ENCODE measurements around the gene PAK2.

The PAK2 gene

DNA sequence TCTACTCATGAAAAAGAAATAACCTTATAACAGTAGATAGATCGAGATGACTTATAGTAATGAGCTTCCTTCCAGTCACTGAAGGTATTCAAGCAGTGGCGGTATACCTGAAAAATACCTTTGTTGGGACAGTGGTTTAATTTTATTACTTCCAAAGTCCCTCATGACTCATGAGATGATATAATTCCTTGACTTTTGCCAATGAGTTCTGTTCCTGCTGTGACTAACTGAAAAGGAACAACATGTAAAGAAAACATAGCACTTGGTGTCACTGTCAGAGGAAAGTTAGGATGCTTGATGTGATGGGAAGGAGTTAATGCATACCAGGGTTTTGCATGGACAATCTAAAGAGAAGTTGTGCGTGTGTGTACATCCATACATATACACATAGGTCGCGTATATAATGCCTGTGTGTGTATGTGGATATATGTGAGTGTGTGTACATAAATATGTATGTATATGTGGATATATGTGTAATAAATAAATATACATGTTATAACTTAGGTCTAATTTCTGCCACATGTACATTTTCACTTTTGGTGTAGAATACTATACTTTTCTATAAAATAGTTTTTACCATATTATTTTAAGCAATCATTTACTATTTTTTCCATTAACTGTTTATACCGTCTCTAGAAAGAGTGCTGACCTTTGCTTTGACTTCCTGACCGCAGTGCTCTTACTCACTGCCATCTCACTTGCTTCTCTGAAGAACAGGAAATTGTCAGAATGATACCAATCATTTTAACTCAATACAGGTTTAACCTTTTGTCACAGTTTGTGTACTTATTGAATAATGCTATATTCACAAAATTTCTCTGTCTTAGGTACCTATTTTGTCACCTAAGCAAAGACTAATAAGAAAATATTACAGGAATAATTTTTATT lies 12.6 kb upstream of the PAK2 start:
- no peak for TF ChIP-seq CTCF (IDR thresholded peaks at IDR 0.05; ENCODE audit: unreplicated experiment in 3 of 3)
- Mint-ChIP-seq H3K9me3 (no peaks in the 10 kb centered on the region), H3K4me3 (no peak overlapping the region), H3K27ac (no peak overlapping the region), H3K27me3 (ENCODE audit: low read depth) (no peaks in the 10 kb centered on the region), H3K36me3 (ENCODE audit: low read depth) (peaks cover 44% of the 10 kb centered on the region), H3K4me1 (no peaks in the 10 kb centered on the region)

DNA sequence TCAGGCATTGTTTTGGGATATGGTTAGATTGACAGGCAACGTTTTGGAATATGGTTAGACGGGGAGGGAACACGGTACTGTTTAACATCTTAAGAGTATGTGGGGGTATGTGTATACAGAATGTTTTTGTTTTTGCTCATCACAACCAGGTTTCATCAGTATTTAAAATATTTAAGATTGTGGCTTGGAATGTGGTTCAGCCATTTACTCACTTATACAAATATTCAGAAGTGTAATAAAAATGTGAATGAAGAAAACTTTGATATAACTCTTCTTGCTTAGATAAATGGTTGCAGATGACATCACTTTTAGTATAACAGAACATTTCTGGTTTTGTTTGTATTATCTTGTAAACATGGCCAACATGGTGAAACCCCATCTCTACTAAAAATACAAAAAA lies 3.9 kb upstream of the PAK2 start:
- H3K27ac Mint-ChIP-seq, result no peak overlapping the region
- no peak for TF ChIP-seq CTCF (IDR thresholded peaks at IDR 0.05; ENCODE audit: unreplicated experiment in 3 of 3)

DNA sequence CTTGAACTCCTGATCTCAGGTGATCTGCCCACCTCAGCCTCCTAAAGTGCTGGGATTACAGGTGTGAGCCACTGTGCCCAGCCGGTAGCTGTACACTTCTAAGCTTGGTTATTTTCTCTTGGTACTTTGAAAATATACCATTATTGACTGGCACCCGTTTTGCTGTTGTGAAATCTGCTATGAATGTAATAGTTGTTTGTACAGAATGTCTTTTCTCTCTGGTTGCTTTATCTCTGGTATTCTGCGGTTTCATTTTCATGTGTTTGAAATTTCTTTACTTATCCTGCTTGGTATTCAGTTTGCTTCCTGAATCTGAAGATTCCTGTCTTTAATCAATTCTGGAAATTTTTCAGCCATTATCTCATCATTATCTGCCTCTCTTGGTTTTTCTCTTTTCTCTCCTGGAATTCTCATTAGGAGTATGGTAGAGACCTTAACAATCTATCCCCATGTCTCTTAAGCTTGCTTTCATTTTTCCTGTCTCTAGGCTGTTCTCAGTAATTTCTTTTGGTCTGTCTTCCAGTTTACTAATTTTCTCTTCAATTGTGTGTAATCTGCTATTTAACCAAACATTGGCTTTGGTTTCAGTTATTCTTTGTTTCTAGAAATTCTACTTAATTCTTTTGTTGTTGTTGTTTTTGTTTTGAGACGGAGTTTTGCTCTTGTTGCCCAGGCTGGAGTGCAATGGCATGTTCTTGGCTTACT lies 2.8 kb upstream of the PAK2 start:
- Mint-ChIP-seq H3K27me3 (ENCODE audit: low read depth) (no peaks in the 10 kb centered on the region), H3K27ac (no peak overlapping the region), H3K36me3 (ENCODE audit: low read depth) (peaks cover 45% of the 10 kb centered on the region), H3K4me3 (no peak overlapping the region), H3K4me1 (peaks cover 10% of the 10 kb centered on the region), H3K9me3 (peaks cover 5% of the 10 kb centered on the region)
- TF ChIP-seq CTCF (IDR thresholded peaks at IDR 0.05; ENCODE audit: unreplicated experiment in 3 of 3), result no peak

More for the DNA sequence above, 3.9 kb upstream of the PAK2 start:
- peaks cover 5% of the 10 kb centered on the region for H3K9me3 Mint-ChIP-seq
- peaks cover 52% of the 10 kb centered on the region for H3K36me3 Mint-ChIP-seq (ENCODE audit: low read depth)
- H3K27me3 Mint-ChIP-seq (ENCODE audit: low read depth), result no peaks in the 10 kb centered on the region
- peak overlapping the region in 1 of 3 experiments; percentile 44 for H3K4me3 Mint-ChIP-seq
- no peaks in the 10 kb centered on the region for H3K4me1 Mint-ChIP-seq

DNA sequence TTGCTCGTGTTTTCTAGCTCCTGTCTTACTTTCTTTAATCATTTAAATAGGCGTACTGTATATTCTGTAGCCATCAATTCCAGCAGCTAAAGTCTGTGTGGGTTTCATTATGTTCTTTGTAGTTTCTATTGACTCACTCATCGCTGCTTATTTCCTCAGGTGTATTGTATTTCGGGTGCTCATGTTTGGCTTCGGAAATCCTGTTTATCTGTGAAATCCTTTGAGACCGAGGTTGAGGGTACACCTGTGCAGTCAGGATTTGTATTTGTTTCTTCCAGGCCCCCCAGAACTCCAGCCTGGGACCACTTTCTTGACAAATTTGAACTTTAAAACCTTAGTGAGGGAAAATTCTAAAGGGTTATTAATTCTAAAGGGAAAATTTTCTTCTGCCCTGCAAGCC lies 2.0 kb upstream of the PAK2 start:
- Mint-ChIP-seq H3K27me3 (ENCODE audit: low read depth) (no peaks in the 10 kb centered on the region), H3K36me3 (ENCODE audit: low read depth) (peaks cover 44% of the 10 kb centered on the region), H3K4me1 (peaks cover 12% of the 10 kb centered on the region), H3K4me3 (no peak overlapping the region), H3K27ac (no peak overlapping the region), H3K9me3 (peaks cover 5% of the 10 kb centered on the region)
- TF ChIP-seq CTCF (IDR thresholded peaks at IDR 0.05; ENCODE audit: unreplicated experiment in 3 of 3), result no peak

GRCh38 chr3:196740481-196741248 lies 1.0 kb downstream of the PAK2 start:
- Mint-ChIP-seq H3K4me1 (peaks cover 16% of the 10 kb centered on the region), H3K4me3 (peak overlapping the region; percentile 95 to 99 (median 96)), H3K27me3 (ENCODE audit: low read depth) (no peaks in the 10 kb centered on the region), H3K9me3 (peaks cover 5% of the 10 kb centered on the region), H3K27ac (peak overlapping the region; percentile 93 to 99 (median 99)), H3K36me3 (ENCODE audit: low read depth) (peaks cover 35% of the 10 kb centered on the region)
- TF ChIP-seq CTCF (IDR thresholded peaks at IDR 0.05; ENCODE audit: unreplicated experiment in 3 of 3), result no peak

Measured in nephron (organoid).